ENCODE results near the gene FGD1. TPM values are rescaled to one million over a fixed set of nuclear protein-coding genes. Genes with fewer than 3 reads are reported as not detected.

Gene FGD1
- total RNA-seq, 1 donor from 2014 or later, result 8.8 TPM

DNA sequence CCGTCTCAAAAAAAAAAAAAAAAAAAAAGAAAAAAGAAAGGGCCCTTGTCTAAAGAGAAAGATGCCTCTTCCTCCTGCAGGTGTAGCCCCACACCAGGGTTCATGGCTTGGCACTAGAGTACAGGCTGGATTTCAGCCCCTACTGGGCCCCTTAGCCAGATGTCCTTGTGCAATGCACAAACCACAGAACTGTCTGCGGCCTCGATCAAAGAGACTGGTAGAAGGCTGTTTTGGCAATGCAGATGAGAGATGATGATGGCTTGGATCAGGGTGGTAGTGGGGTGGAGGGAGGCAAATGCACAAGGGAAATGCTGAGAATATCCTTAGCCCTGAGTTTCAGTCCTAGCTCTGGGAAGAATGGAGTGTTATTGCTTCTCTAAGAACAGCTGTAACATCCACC is 82.3 kb downstream of the FGD1 start:
- H3K9ac ChIP-seq, result no peak overlapping the region
- no peak overlapping the region for H3K27ac ChIP-seq
- peaks cover 5% of the 10 kb centered on the region for H3K4me1 ChIP-seq
- H3K4me3 Mint-ChIP-seq, result no peak overlapping the region
- no peaks in the 10 kb centered on the region for H3K27me3 ChIP-seq
- DNase-seq (ENCODE audit: low spot score), result no peak
- H3K4me1 Mint-ChIP-seq, result peaks cover 10% of the 10 kb centered on the region
- H3K9me3 ChIP-seq (ENCODE audit: low read depth), result peaks cover 5% of the 10 kb centered on the region
- H3K27ac Mint-ChIP-seq, result no peak overlapping the region
- no peaks in the 10 kb centered on the region for H4K20me1 ChIP-seq (ENCODE audit: low read depth)
- H3K9me3 Mint-ChIP-seq, result no peaks in the 10 kb centered on the region
- peaks cover 16% of the 10 kb centered on the region for H3F3A ChIP-seq (ENCODE audit: low read depth)
- H3K36me3 Mint-ChIP-seq, result no peaks in the 10 kb centered on the region
- no peaks in the 10 kb centered on the region for H3K27me3 Mint-ChIP-seq (ENCODE audit: insufficient read depth, low read depth)
- H3K4me2 ChIP-seq, result no peak overlapping the region
- no peak for TF ChIP-seq EZH2 (IDR thresholded peaks at IDR 0.05)
- TF ChIP-seq, protein P1, sequence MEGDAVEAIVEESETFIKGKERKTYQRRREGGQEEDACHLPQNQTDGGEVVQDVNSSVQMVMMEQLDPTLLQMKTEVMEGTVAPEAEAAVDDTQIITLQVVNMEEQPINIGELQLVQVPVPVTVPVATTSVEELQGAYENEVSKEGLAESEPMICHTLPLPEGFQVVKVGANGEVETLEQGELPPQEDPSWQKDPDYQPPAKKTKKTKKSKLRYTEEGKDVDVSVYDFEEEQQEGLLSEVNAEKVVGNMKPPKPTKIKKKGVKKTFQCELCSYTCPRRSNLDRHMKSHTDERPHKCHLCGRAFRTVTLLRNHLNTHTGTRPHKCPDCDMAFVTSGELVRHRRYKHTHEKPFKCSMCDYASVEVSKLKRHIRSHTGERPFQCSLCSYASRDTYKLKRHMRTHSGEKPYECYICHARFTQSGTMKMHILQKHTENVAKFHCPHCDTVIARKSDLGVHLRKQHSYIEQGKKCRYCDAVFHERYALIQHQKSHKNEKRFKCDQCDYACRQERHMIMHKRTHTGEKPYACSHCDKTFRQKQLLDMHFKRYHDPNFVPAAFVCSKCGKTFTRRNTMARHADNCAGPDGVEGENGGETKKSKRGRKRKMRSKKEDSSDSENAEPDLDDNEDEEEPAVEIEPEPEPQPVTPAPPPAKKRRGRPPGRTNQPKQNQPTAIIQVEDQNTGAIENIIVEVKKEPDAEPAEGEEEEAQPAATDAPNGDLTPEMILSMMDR (IDR thresholded peaks at IDR 0.05), result no peak
- no peak for TF ChIP-seq EZH2phosphoT487 (IDR thresholded peaks at IDR 0.05)
- no peak overlapping the region for H3K4me3 ChIP-seq
- H2AFZ ChIP-seq (replicated peaks), result no peak overlapping the region
- no peaks in the 10 kb centered on the region for H3K36me3 ChIP-seq
- no peaks in the 10 kb centered on the region for H3K79me2 ChIP-seq (ENCODE audit: low read depth)

DNA sequence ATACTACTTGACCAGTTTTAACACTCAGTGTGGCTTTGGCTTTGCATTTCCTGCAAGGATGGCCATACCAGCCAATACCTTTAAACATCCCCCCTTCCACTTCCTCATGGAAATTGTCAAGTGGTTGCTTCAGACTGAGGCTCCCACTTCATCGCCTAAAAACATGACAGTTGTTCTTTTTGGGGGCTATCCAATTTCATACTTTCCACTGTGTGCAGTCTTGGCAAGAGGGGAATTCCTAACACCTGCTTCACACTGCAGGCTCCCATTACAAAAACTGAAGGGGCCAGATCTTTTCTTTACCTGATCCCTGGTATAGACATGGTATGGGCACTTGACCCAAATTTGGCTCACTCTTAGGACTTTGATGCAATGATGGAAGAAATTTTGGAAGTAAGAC is 84.3 kb downstream of the FGD1 start:
- Mint-ChIP-seq H3K9me3 (no peaks in the 10 kb centered on the region), H3K27me3 (ENCODE audit: insufficient read depth, low read depth) (peaks cover 2% of the 10 kb centered on the region), H3K4me3 (no peak overlapping the region), H3K27ac (no peak overlapping the region), H3K4me1 (peaks cover 10% of the 10 kb centered on the region), H3K36me3 (no peaks in the 10 kb centered on the region)
- Histone ChIP-seq H4K20me1 (ENCODE audit: low read depth) (no peaks in the 10 kb centered on the region), H3K36me3 (no peaks in the 10 kb centered on the region), H3K79me2 (ENCODE audit: low read depth) (no peaks in the 10 kb centered on the region), H2AFZ (replicated peaks) (no peak overlapping the region), H3K9ac (no peak overlapping the region), H3K4me2 (no peak overlapping the region), H3K4me3 (no peak overlapping the region), H3K27ac (no peak overlapping the region), H3F3A (ENCODE audit: low read depth) (peaks cover 15% of the 10 kb centered on the region), H3K9me3 (ENCODE audit: low read depth) (peaks cover 2% of the 10 kb centered on the region), H3K27me3 (no peaks in the 10 kb centered on the region), H3K4me1 (peaks cover 5% of the 10 kb centered on the region)
- no peak for DNase-seq (ENCODE audit: low spot score)
- TF ChIP-seq EZH2 (IDR thresholded peaks at IDR 0.05), result no peak
- TF ChIP-seq EZH2phosphoT487 (IDR thresholded peaks at IDR 0.05), result no peak
- TF ChIP-seq, protein P1 (IDR thresholded peaks at IDR 0.05), result no peak

- Mint-ChIP-seq H3K27me3 (ENCODE audit: insufficient read depth, low read depth) (peaks cover 3% of the 10 kb centered on the region), H3K36me3 (no peaks in the 10 kb centered on the region), H3K4me3 (no peak overlapping the region), H3K9me3 (peaks cover 8% of the 10 kb centered on the region), H3K4me1 (no peaks in the 10 kb centered on the region), H3K27ac (no peak overlapping the region)
- TF ChIP-seq, protein P1 (IDR thresholded peaks at IDR 0.05), result no peak
- TF ChIP-seq EZH2phosphoT487 (IDR thresholded peaks at IDR 0.05) (no peak), EZH2 (IDR thresholded peaks at IDR 0.05) (no peak)
- H3K4me1 ChIP-seq, result no peaks in the 10 kb centered on the region
- H4K20me1 ChIP-seq (ENCODE audit: low read depth), result no peaks in the 10 kb centered on the region
- no peak overlapping the region for H3K4me2 ChIP-seq
- H3K9ac ChIP-seq, result no peak overlapping the region
- no peaks in the 10 kb centered on the region for H3F3A ChIP-seq (ENCODE audit: low read depth)
- H3K4me3 ChIP-seq, result no peak overlapping the region
- H2AFZ ChIP-seq (replicated peaks), result no peak overlapping the region
- H3K27ac ChIP-seq, result no peak overlapping the region
- no peak for DNase-seq (ENCODE audit: low spot score)
- no peaks in the 10 kb centered on the region for H3K36me3 ChIP-seq
- no peaks in the 10 kb centered on the region for H3K79me2 ChIP-seq (ENCODE audit: low read depth)
- H3K9me3 ChIP-seq (ENCODE audit: low read depth), result no peaks in the 10 kb centered on the region
- no peaks in the 10 kb centered on the region for H3K27me3 ChIP-seq
These were observed 88.8 kb downstream of the FGD1 start for GRCh38 chrX:54407266-54407665.

Measured in neural progenitor cell (in vitro differentiated cells).